Stomach (tissue), 4 donors: ENCODE results near the gene BCAS3.

Source experiments
- CTCF ChIP-seq, 7 experiments: fragments of 450-650 bp in 4 of 7; fragments of 200-600 bp in 3 of 7; sonication (generic) in 3 of 7; IDR thresholded peaks; one replicate each; pipeline ENCODE4 v1.5.1; 2016 to 2019; ENCODE audit warnings: antibody characterized with exemption in 7 of 7, control low read depth in 2 of 7, mild to moderate bottlenecking in 1 of 7
- EP300 ChIP-seq: sonication (generic); formaldehyde crosslinking; IDR thresholded peaks from one replicate; pipeline ENCODE4 v1.6.1; 2017; ENCODE audit warnings: antibody characterized with exemption
- POLR2A ChIP-seq, 4 donors: fragments of 450-650 bp; IDR thresholded peaks; one replicate each; pipeline ENCODE4 v1.6.1; 2016; ENCODE audit warnings: antibody characterized with exemption in 4 of 4, control low read depth in 2 of 4, mild to moderate bottlenecking in 1 of 4, moderate library complexity in 1 of 4

- TF ChIP-seq POLR2A (IDR thresholded peaks at IDR 0.05) (no peak), CTCF (IDR thresholded peaks at IDR 0.05) (no peak), EP300 (no peak)
Observed at GRCh38 chr17:60923000-60923399, 245.3 kb downstream of the BCAS3 start.
